ENCODE measurements around the gene ERBB3.

The ERBB3 gene

DNA sequence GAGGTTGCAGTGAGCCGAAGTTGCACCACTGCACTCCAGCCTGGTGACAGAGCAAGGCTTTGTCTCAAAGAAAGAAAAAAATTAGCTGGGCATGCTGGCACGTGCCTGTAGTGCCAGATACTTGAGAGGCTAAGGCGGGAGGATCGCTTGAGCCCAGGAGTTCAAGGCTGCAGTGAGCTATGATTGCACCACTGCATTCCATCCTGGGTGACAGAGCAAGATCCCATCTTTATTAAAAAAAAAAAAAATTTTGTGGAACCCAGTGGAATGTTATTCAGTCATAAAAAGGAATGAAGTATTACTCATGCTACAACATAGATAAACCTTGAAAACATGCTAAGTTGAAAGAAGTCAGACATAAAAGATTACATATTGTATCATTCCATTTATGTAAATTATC lies 8.3 kb upstream of the ERBB3 start:
- no peak for TF ChIP-seq ZFX (IDR thresholded peaks at IDR 0.05; ENCODE audit: borderline replicate concordance)
- no peak for TF ChIP-seq CTCF (IDR thresholded peaks at IDR 0.05)

DNA sequence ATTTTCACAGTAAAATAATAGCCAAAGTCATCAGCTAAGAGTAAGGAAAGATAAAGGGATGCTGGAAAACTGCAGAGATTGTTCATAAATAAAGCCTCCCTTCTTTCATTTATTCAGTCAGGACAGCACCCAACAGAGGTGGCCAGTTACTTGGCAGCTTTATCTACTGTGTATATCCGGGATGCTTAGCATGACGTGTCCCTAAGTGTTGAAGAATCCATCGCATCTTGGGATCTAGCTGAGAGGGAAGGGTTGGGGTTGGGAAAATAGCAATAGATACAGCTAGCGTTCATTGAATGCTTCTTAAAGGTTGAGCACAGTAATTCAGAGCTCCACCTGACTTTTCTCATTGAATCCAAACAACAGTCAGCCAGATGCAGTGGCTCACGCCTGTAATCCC lies 5.6 kb upstream of the ERBB3 start:
- H3K27ac ChIP-seq = no peak overlapping the region
- TF ChIP-seq ZFX (IDR thresholded peaks at IDR 0.05; ENCODE audit: borderline replicate concordance) (no peak), CTCF (IDR thresholded peaks at IDR 0.05) (no peak)

More for the DNA sequence above, 8.3 kb upstream of the ERBB3 start:
- no peak overlapping the region for H3K27ac ChIP-seq

- peak overlapping the region; percentile 99 for H3K27ac ChIP-seq
Observed at GRCh38 chr12:56077966-56078365, 2.0 kb upstream of the ERBB3 start.

- no peak for TF ChIP-seq ZFX (IDR thresholded peaks at IDR 0.05; ENCODE audit: borderline replicate concordance)
- TF ChIP-seq CTCF (IDR thresholded peaks at IDR 0.05) = no peak
- peak overlapping the region; percentile 99 for H3K27ac ChIP-seq
Observed at GRCh38 chr12:56078427-56078826, 1.5 kb upstream of the ERBB3 start.

DNA sequence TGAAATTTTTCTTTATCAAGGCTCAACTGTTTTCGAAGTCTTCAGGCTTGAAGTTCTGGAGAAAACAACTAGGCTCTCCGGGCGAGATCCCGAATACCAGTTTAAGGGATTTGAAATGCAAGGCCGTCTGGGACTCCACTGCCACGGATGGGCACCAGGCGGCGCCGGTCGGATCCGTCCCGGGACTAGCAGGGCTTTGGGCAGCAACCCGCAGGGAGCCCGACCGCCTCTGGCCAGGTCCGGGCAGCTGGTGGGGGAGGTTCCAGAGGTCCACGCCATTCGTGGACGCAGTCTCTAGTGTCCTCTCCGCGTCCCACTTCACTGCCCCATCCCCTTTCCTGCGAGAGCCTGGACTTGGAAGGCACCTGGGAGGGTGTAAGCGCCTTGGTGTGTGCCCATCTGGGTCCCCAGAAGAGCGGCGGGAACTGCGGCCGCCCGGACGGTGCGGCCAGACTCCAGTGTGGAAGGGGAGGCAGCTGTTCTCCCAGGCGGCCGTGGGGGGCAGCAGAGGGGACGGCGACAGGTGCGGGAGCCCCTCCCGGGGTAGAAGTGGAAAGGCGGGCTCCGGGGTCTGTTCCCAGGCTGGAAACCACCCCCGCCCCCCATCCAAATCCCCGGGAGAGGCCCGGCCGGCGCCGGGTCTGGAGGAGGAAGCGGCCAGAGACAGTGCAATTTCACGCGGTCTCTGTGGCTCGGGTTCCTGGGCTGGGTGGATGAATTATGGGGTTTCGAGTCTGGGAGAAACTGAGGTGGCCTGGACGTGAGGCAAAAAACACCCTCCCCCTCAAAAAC lies 838 bp upstream of the ERBB3 start:
- TF ChIP-seq ZFX (IDR thresholded peaks at IDR 0.05; ENCODE audit: borderline replicate concordance) = no peak
- TF ChIP-seq CTCF (IDR thresholded peaks at IDR 0.05) = peak; percentile 99
- H3K27ac ChIP-seq = peak overlapping the region; percentile 99

GRCh38 chr12:56080556-56081138 lies 682 bp downstream of the ERBB3 start:
- 0 out of 2 replicates have a peak, but pooled peaks have one; percentile 8 for TF ChIP-seq CTCF (IDR thresholded peaks at IDR 0.05)
- no peak for TF ChIP-seq ZFX (IDR thresholded peaks at IDR 0.05; ENCODE audit: borderline replicate concordance)
- peak overlapping the region; percentile 99 for H3K27ac ChIP-seq

- peak overlapping the region; percentile 99 for H3K27ac ChIP-seq
- TF ChIP-seq CTCF (IDR thresholded peaks at IDR 0.05) = no peak
- no peak for TF ChIP-seq ZFX (IDR thresholded peaks at IDR 0.05; ENCODE audit: borderline replicate concordance)
Observed at GRCh38 chr12:56081393-56082347, 1.7 kb downstream of the ERBB3 start.

Measured in 22Rv1 (cell line).